Spleen (tissue), 11 donors: ENCODE results near the gene PTCD2. TPM values are rescaled to one million over a fixed set of nuclear protein-coding genes. Genes with fewer than 3 reads are reported as not detected.
"Not testable (repeated sequence)": the region's sequence is repeated elsewhere in the genome, so short reads cannot be mapped to it uniquely, and the experiment has no call there.

ENCODE experiments used
- DNase-seq: peaks from one replicate; pipeline ENCODE4 v3.0.0-alpha.2; 2020
- H3K27ac ChIP-seq, 8 donors: fragments of 200-600 bp; sonication (generic) in 7 of 8; 1 replicate in 4 of 8; 2 replicates in 4 of 8; pipeline versions ENCODE4 v1.5.0 to v1.8.0; 2016 to 2021; ENCODE audit warnings: inconsistent platforms in 4 of 8, mild to moderate bottlenecking in 4 of 8, moderate library complexity in 1 of 8
- H3K27me3 ChIP-seq, 7 donors: fragments of 200-600 bp; sonication (generic) in 6 of 7; replicated peaks in 1 of 7; 1 replicate in 4 of 7; 2 replicates in 3 of 7; pipeline versions ENCODE4 v1.5.0 to v1.8.0; 2016 to 2021; ENCODE audit warnings: inconsistent platforms in 3 of 7, mild to moderate bottlenecking in 1 of 7
- H3K36me3 ChIP-seq, 6 donors: fragments of 200-600 bp; sonication (generic) in 5 of 6; 1 replicate in 4 of 6; 2 replicates in 2 of 6; pipeline versions ENCODE4 v1.5.0 to v1.8.0; 2016 to 2021; ENCODE audit warnings: inconsistent platforms in 2 of 6
- H3K4me1 ChIP-seq, 6 donors: fragments of 200-600 bp; sonication (generic) in 5 of 6; 1 replicate in 3 of 6; 2 replicates in 3 of 6; pipeline versions ENCODE4 v1.5.0 to v1.8.0; 2016 to 2021; ENCODE audit warnings: inconsistent platforms in 3 of 6
- H3K4me3 ChIP-seq, 8 donors: fragments of 200-600 bp; sonication (generic) in 7 of 8; 1 replicate in 4 of 8; 2 replicates in 4 of 8; pipeline versions ENCODE4 v1.5.0 to v1.8.0; 2016 to 2021; ENCODE audit warnings: inconsistent platforms in 4 of 8, mild to moderate bottlenecking in 4 of 8, moderate library complexity in 2 of 8
- H3K9me3 ChIP-seq, 8 donors: fragments of 200-600 bp; sonication (generic) in 7 of 8; 1 replicate in 4 of 8; 2 replicates in 4 of 8; pipeline versions ENCODE4 v1.5.0 to v1.8.0; 2016 to 2021; ENCODE audit warnings: inconsistent platforms in 4 of 8
- POLR2A ChIP-seq, 3 donors: fragments of 450-650 bp; IDR thresholded peaks; one replicate each; pipeline ENCODE4 v1.5.1; 2017; ENCODE audit warnings: antibody characterized with exemption in 3 of 3, mild to moderate bottlenecking in 1 of 3
- POLR2AphosphoS5 ChIP-seq, 3 donors: sonication (generic); formaldehyde crosslinking; IDR thresholded peaks; one replicate each; pipeline ENCODE4 v1.5.1; 2017; ENCODE audit warnings: antibody characterized with exemption in 3 of 3
- WGBS, 5 donors: extraction: QIAGEN DNeasy Blood & Tissue Kit in 3 of 5; methylation state at CpG; one replicate each; pipeline versions ENCODE4 v1.1.5 to v1.1.7; 2013 to 2018; 5-methylcytosine and 5-hydroxymethylcytosine counted together
- intact Hi-C: fragments of 100-400 bp; cut with DNase I; formaldehyde crosslinking; loops from one replicate; pipeline ENCODE4 v1.15.0; 2023; ENCODE audit warnings: low total_unique reads
- polyA plus RNA-seq, 3 donors: library from polyadenylated mRNA; stranded (reverse); fragments of 200-250 nt; gene quantifications; one replicate each; pipeline ENCODE4 v1.2.1, GENCODE V29; 2013
- total RNA-seq, 7 donors: library from RNA; depleted of rRNA in 3 of 7; stranded (reverse); fragments of >200 nt in 3 of 7; fragmentation: NEBNext Ultra II Directional in 4 of 7; extraction: Animal tissue kit (Norgen Biotek cat#: 25700) in 4 of 7; gene quantifications; one replicate each; pipeline versions ENCODE4 v1.1.0 to v1.2.1, GENCODE V29; 2016 to 2021
- TF ChIP-seq, protein P1 (sequence below), 11 experiments: fragments of 200-600 bp in 7 of 11; fragments of 450-650 bp in 4 of 11; sonication (generic) in 4 of 11; IDR thresholded peaks in 8 of 11; conservative IDR thresholded peaks in 3 of 11; 1 replicate in 7 of 11; 2 replicates in 4 of 11; pipeline versions ENCODE4 v1.4.0 to v1.8.0; 2016 to 2021; ENCODE audit warnings: antibody characterized with exemption in 11 of 11, inconsistent platforms in 4 of 11, mild to moderate bottlenecking in 1 of 11
- donor health status: healthy with polysubstance abuse.
- donor health status: DM: no; HTN: no; CAD: no; lungs with moderate emphysema.
- donor health status: DM: no; HTN: no; CAD: no.
- donor health status: Bipolar disorder and iron deficiency.
- donor health status: healthy.
- donor health status: DM: no; HTN: no; CAD: no.
- donor health status: DM: yes; HTN: yes; CAD: no.

The PTCD2 gene
- total and polyA plus RNA-seq, 10 donors: 1.2 to 11.7 (median 7.5) TPM

DNA sequence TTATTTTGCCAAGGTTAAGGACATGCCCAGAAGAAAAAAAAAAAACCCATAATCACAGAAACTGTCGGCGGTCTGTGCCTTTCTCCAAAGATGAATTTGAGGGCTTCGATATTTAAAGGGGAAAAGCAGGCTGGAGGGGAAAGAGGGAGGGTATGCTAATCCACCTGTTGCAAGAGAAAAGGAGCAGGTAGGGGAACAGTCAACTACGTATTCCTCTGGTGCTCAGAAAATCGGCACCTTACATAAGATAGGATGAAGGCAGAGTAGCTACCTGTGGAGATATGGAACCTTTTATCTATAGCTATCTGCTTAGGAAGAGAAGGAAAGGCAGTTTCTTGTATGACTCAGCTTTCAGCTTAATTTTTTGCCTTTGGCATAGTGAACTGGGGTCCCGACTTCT is 77.7 kb downstream of the PTCD2 start:
- Histone ChIP-seq H3K27me3 (no peaks in the 10 kb centered on the region), H3K4me3 (no peak overlapping the region), H3K4me1 (peaks cover 0 to 37% (median 13%) of the 10 kb centered on the region in 6 donors), H3K36me3 (no peaks in the 10 kb centered on the region), H3K9me3 (peaks cover 0 to 28% (median 23%) of the 10 kb centered on the region in 8 donors), H3K27ac (peak overlapping the region in 1 of 8 donors; percentile 34)
- 72 to 80% (median 78%) methylated on average over 6 of the region's 6 CpGs for whole genome bisulfite sequencing, 5 donors
- no peak for TF ChIP-seq POLR2AphosphoS5 (IDR thresholded peaks at IDR 0.05)
- TF ChIP-seq, protein P1, sequence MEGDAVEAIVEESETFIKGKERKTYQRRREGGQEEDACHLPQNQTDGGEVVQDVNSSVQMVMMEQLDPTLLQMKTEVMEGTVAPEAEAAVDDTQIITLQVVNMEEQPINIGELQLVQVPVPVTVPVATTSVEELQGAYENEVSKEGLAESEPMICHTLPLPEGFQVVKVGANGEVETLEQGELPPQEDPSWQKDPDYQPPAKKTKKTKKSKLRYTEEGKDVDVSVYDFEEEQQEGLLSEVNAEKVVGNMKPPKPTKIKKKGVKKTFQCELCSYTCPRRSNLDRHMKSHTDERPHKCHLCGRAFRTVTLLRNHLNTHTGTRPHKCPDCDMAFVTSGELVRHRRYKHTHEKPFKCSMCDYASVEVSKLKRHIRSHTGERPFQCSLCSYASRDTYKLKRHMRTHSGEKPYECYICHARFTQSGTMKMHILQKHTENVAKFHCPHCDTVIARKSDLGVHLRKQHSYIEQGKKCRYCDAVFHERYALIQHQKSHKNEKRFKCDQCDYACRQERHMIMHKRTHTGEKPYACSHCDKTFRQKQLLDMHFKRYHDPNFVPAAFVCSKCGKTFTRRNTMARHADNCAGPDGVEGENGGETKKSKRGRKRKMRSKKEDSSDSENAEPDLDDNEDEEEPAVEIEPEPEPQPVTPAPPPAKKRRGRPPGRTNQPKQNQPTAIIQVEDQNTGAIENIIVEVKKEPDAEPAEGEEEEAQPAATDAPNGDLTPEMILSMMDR (IDR thresholded peaks at IDR 0.05 in 8 of 11, conservative IDR thresholded peaks at IDR 0.05 in 3 of 11): no peak
- TF ChIP-seq POLR2A (IDR thresholded peaks at IDR 0.05): no peak
- intact Hi-C loops: no loop called here
- no peak for DNase-seq

DNA sequence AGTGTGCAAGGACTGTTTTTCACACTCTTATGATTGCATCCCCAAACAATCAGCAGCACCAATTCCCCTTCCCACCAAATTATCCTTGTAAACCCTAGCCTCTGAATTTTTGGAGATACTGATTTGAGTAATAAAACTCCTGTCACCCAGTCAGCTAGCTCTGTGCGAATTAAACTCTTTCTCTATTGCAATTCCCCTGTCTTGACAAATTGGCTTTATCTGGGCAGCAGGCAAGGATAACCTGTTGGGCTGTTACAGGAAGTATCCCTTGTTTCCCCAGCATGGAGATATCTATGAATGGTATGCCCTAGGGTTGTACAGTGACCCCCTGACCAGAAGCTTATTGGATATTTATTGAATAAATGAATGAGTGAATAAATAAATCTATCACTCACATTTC is 80.8 kb downstream of the PTCD2 start:
- WGBS, 5 donors: 4 to 98% (median 54%) methylated on average over 1 of the region's 1 CpG
- H3K27me3 ChIP-seq: no peaks in the 10 kb centered on the region
- no peak for DNase-seq
- TF ChIP-seq, protein P1 (IDR thresholded peaks at IDR 0.05 in 8 of 11, conservative IDR thresholded peaks at IDR 0.05 in 3 of 11): no peak
- TF ChIP-seq POLR2A (IDR thresholded peaks at IDR 0.05): no peak
- TF ChIP-seq POLR2AphosphoS5 (IDR thresholded peaks at IDR 0.05): no peak
- H3K4me3 ChIP-seq: no peak overlapping the region
- peaks cover 0 to 36% (median 29%) of the 10 kb centered on the region in 8 donors for H3K9me3 ChIP-seq
- no peaks in the 10 kb centered on the region for H3K36me3 ChIP-seq
- H3K27ac ChIP-seq: no peak overlapping the region
- intact Hi-C loops: no loop called here
- peaks cover 0 to 28% (median 9%) of the 10 kb centered on the region in 6 donors for H3K4me1 ChIP-seq

DNA sequence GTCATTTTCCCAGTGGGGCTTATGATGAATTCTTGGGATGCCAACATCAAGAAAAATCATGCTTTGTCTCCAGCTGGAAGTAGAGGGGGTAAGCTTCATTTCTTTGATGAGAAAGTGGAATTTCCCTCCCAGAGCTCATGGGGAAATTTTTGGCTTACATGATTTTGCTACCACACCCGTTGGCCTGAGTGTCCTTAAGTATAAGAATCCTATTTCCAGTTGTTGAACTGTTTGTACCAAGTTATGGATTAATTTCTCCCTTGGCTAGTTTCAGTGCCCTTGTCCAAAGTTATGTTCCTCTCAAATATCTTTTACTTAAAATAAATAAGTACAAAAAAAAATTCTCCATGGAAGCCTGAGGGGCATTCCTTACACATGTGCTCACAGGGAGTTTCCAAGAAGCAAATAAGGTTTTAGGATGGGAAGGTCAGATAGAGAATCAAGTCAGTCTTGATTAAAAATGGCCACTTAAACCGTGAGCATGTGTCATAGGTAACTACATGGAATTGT is 82.3 kb downstream of the PTCD2 start:
- Histone ChIP-seq H3K4me1 (peaks cover 0 to 28% (median 9%) of the 10 kb centered on the region in 6 donors), H3K36me3 (no peaks in the 10 kb centered on the region), H3K27me3 (no peaks in the 10 kb centered on the region), H3K27ac (peak overlapping the region in 7 of 8 donors; percentile 13 to 51 (median 24)), H3K4me3 (no peak overlapping the region), H3K9me3 (peaks cover 0 to 36% (median 29%) of the 10 kb centered on the region in 8 donors)
- no peak for DNase-seq
- no peak for TF ChIP-seq POLR2A (IDR thresholded peaks at IDR 0.05)
- TF ChIP-seq, protein P1 (IDR thresholded peaks at IDR 0.05 in 8 of 11, conservative IDR thresholded peaks at IDR 0.05 in 3 of 11): no peak
- no peak for TF ChIP-seq POLR2AphosphoS5 (IDR thresholded peaks at IDR 0.05)
- intact Hi-C loops: no loop called here
- WGBS, 5 donors: 42 to 70% (median 60%) methylated on average over 2 of the region's 2 CpGs

DNA sequence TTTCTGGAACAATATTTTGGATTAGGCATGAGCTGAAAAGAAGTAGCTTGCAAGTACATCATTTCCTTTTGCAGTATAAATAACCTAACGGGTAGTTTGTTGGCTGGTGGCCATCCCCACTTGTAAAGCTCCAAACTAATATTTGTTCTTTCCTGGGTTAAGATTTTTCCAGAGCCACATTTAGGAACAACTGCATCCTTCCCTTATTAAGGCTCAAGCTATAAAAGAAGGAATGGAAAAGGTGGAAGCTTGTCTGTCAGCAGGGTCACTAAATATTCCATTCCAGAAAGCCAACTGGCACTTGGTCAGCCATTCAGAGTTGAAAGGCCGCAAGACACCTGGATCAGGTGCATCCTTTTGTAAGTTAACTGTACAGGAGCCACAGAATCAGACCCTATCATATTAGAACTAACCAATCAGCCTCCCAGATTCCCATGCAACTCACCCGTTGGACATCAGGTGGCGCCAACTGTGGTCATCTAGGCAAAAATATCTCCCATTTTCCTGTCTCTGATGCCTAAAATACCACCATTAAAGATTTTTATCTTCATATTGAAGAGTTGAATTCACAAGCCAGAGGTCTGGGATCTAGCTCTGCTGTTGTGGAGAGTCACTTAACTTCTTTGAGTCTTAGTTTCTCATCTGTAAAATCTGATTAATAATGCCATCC is 82.9 kb downstream of the PTCD2 start:
- Histone ChIP-seq H3K36me3 (no peaks in the 10 kb centered on the region), H3K4me3 (no peak overlapping the region), H3K4me1 (peaks cover 0 to 28% (median 9%) of the 10 kb centered on the region in 6 donors), H3K27me3 (no peaks in the 10 kb centered on the region), H3K27ac (peak overlapping the region in 6 of 8 donors; percentile 13 to 51 (median 28)), H3K9me3 (peaks cover 0 to 36% (median 29%) of the 10 kb centered on the region in 8 donors)
- TF ChIP-seq POLR2A (IDR thresholded peaks at IDR 0.05) (no peak), POLR2AphosphoS5 (IDR thresholded peaks at IDR 0.05) (no peak)
- TF ChIP-seq, protein P1 (IDR thresholded peaks at IDR 0.05 in 8 of 11, conservative IDR thresholded peaks at IDR 0.05 in 3 of 11): peak in 4 of 11 experiments; percentile 30 to 39 (median 33)
- DNase-seq: no peak
- intact Hi-C loops: no loop called here
- 57 to 73% (median 60%) methylated on average over 4 of the region's 4 CpGs for WGBS, 5 donors

DNA sequence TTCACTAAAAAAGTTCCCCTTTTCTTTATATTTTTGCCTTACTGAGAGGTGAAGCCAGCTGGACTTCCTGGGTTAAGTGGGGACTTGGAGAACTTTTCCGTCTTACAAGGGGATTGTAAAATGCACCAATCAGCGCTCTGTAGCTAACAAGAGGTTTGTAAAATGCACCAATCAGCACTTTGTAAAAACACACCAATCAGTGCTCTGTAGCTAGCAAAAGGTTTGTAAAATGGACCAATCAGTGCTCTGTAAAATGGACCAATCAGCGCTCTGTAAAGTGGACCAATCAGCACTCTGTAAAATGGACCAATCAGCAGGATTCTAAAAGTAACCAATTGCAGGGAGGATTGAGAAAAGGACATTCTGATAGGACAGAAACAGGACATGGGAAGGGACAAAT is 84.6 kb downstream of the PTCD2 start:
- 81 to 98% (median 94%) methylated on average over 3 of the region's 3 CpGs for WGBS, 5 donors
- H3K27ac ChIP-seq, H3K4me3 ChIP-seq, intact Hi-C loops, H3K27me3 ChIP-seq, DNase-seq, H3K36me3 ChIP-seq: not testable (repeated sequence)
- peaks cover 0 to 36% (median 29%) of the 10 kb centered on the region in 8 donors for H3K9me3 ChIP-seq
- H3K4me1 ChIP-seq: peaks cover 0 to 16% (median 4%) of the 10 kb centered on the region in 6 donors
